Measurements from ENCODE around the gene PLEKHS1.

GRCh38 chr10:113712024-113712423 is 39.5 kb upstream of the PLEKHS1 start:
- TF ChIP-seq CTCF (IDR thresholded peaks at IDR 0.05) (no peak), POLR2A (IDR thresholded peaks at IDR 0.05) (no peak), POLR2AphosphoS5 (IDR thresholded peaks at IDR 0.05) (no peak)

Measured in gastroesophageal sphincter (tissue), 3 donors.